C4-2B (cell line): ENCODE measurements around the gene CPNE7.

Experiments used
- CTCF ChIP-seq: fragments of 450-650 bp; conservative IDR thresholded peaks from 2 replicates; pipeline ENCODE4 v1.5.1; 2017; ENCODE audit warnings: mild to moderate bottlenecking
- ZFX ChIP-seq: fragments of 450-650 bp; IDR thresholded peaks from 2 replicates; pipeline ENCODE4 v1.6.1; 2017

- TF ChIP-seq CTCF (no peak), ZFX (no peak)
These were observed 31.4 kb upstream of the CPNE7 start for GRCh38 chr16:89544113-89544512.
